Fibroblast of pulmonary artery (primary cell): ENCODE data around the gene CHCHD5.
"Not testable (repeated sequence)": the region's sequence is repeated elsewhere in the genome, so short reads cannot be mapped to it uniquely, and the experiment has no call there.

Source experiments
- DNase-seq: peaks from one replicate; pipeline ENCODE4 v3.0.0-alpha.2; 2010; ENCODE audit warnings: low read depth
- H3K4me3 ChIP-seq: replicated peaks from 2 replicates; pipeline ENCODE4 v1.5.1; 2011; ENCODE audit warnings: low read depth, mild to moderate bottlenecking, control low read depth, low read length, moderate library complexity
- TF ChIP-seq, protein P1 (sequence below): IDR thresholded peaks from 2 replicates; pipeline ENCODE4 v1.5.1; 2011; ENCODE audit warnings: mild to moderate bottlenecking, control low read depth, low read length, inconsistent platforms; ENCODE audit errors: missing control alignments

Gene CHCHD5

GRCh38 chr2:112614201-112614840 lies 29.9 kb downstream of the CHCHD5 start:
- DNase-seq, result no peak
- no peak overlapping the region for H3K4me3 ChIP-seq

GRCh38 chr2:112615051-112615450 lies 30.6 kb downstream of the CHCHD5 start:
- DNase-seq, result no peak
- TF ChIP-seq, protein P1, sequence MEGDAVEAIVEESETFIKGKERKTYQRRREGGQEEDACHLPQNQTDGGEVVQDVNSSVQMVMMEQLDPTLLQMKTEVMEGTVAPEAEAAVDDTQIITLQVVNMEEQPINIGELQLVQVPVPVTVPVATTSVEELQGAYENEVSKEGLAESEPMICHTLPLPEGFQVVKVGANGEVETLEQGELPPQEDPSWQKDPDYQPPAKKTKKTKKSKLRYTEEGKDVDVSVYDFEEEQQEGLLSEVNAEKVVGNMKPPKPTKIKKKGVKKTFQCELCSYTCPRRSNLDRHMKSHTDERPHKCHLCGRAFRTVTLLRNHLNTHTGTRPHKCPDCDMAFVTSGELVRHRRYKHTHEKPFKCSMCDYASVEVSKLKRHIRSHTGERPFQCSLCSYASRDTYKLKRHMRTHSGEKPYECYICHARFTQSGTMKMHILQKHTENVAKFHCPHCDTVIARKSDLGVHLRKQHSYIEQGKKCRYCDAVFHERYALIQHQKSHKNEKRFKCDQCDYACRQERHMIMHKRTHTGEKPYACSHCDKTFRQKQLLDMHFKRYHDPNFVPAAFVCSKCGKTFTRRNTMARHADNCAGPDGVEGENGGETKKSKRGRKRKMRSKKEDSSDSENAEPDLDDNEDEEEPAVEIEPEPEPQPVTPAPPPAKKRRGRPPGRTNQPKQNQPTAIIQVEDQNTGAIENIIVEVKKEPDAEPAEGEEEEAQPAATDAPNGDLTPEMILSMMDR, result no peak

More at GRCh38 chr2:112614201-112614840, 29.9 kb downstream of the CHCHD5 start:
- TF ChIP-seq, protein P1, result no peak

GRCh38 chr2:112615798-112616197 lies 31.4 kb downstream of the CHCHD5 start:
- not testable (repeated sequence) for DNase-seq, H3K4me3 ChIP-seq

More at GRCh38 chr2:112615051-112615450, 30.6 kb downstream of the CHCHD5 start:
- no peak overlapping the region for H3K4me3 ChIP-seq

GRCh38 chr2:112618383-112618782 lies 34.0 kb downstream of the CHCHD5 start:
- TF ChIP-seq, protein P1, result no peak
- H3K4me3 ChIP-seq, result no peak overlapping the region
- peak; percentile 48 for DNase-seq

GRCh38 chr2:112621790-112622527 lies 37.5 kb downstream of the CHCHD5 start:
- DNase-seq, result peak; percentile 64
- TF ChIP-seq, protein P1, result no peak
- no peak overlapping the region for H3K4me3 ChIP-seq

- no peak overlapping the region for H3K4me3 ChIP-seq
- peak; percentile 92 for DNase-seq
- TF ChIP-seq, protein P1, result no peak
These were observed 38.1 kb downstream of the CHCHD5 start for GRCh38 chr2:112622528-112622849.

DNA sequence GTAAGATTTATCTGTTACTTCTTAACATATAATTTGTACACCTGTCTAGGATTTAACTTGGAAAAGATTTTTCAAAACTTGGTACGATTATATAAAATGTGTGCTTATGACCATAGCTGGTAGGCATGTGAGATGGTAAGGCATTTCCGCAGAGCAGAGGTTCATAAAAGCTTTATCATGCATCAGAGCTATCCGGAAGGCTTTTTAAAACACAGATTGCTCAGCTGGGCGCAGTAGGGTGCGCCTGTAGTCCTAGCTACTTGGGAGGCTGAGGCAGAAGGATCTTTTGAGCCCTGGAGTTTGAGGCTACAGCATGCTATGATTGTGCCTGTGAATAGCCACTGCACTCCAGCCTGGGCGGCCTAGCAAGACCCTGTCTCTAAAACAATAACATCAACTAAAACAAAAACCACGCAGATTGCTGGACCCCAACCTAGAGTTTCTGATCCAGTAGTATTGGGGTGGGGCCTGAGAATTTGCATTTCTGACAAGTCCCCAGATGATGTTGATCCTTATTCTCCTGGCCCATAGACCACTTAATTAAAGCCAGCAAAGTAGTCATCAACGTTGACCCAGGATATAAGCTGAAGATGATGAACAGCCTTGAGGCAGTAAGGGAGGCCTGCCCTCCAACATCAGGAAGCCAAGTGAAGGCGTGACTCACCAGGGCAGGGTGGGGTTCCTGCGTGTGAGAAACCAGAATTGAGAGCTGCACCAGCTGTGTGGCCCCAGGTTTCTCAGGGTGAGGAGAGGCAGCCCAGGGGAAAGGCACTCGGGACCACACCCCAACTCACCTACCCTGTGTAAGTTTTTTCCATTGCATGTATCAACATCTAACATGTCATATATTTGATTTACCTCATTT lies 39.7 kb downstream of the CHCHD5 start:
- peak; percentile 76 for DNase-seq
- H3K4me3 ChIP-seq, result peak overlapping the region; percentile 24
- TF ChIP-seq, protein P1, result no peak
